Thymus (tissue), 11 donors: ENCODE results near the gene ANXA1. TPM values are rescaled to one million over a fixed set of nuclear protein-coding genes. Genes with fewer than 3 reads are reported as not detected.

Source experiments
- DNase-seq, 9 donors: peaks; one replicate each; pipeline ENCODE4 v3.0.0-alpha.2; 2013; ENCODE audit warnings: low spot score in 9 of 9, low read depth in 6 of 9, missing footprints in 1 of 9
- H3K27ac ChIP-seq, 2 donors: one replicate each; pipeline ENCODE4 v1.5.1; 2013; ENCODE audit warnings: control low read depth in 1 of 2, low read depth in 1 of 2, low read length in 1 of 2, mild to moderate bottlenecking in 1 of 2, moderate library complexity in 1 of 2
- H3K27me3 ChIP-seq, 2 donors: one replicate each; pipeline ENCODE4 v1.5.1; 2013; ENCODE audit warnings: low read length in 1 of 2; ENCODE audit not compliant: control insufficient read depth in 2 of 2, insufficient read depth in 1 of 2
- H3K36me3 ChIP-seq, 2 donors: one replicate each; pipeline ENCODE4 v1.5.1; 2013; ENCODE audit warnings: low read length in 1 of 2, mild to moderate bottlenecking in 1 of 2, moderate library complexity in 1 of 2; ENCODE audit not compliant: control insufficient read depth in 2 of 2, insufficient read depth in 2 of 2
- H3K4me1 ChIP-seq, 2 donors: one replicate each; pipeline ENCODE4 v1.5.1; 2013; ENCODE audit warnings: low read length in 2 of 2; ENCODE audit not compliant: control insufficient read depth in 2 of 2, insufficient read depth in 2 of 2
- H3K4me3 ChIP-seq, 2 donors: one replicate each; pipeline ENCODE4 v1.5.1; 2013; ENCODE audit warnings: low read length in 2 of 2, control low read depth in 1 of 2, mild to moderate bottlenecking in 1 of 2
- H3K9me3 ChIP-seq, 2 donors: one replicate each; pipeline ENCODE4 v1.5.1; 2013; ENCODE audit warnings: low read length in 1 of 2, mild to moderate bottlenecking in 1 of 2; ENCODE audit not compliant: control insufficient read depth in 2 of 2, insufficient read depth in 1 of 2
- WGBS: extraction: QIAGEN DNeasy Blood & Tissue Kit; methylation state at CpG from one replicate; pipeline ENCODE4 v1.1.7; 2013; 5-methylcytosine and 5-hydroxymethylcytosine counted together
- polyA plus RNA-seq: library from polyadenylated mRNA; stranded (reverse); fragments of 200-250 nt; gene quantifications from one replicate; pipeline ENCODE4 v1.2.3, GENCODE V29; 2013
- total RNA-seq: library from RNA; stranded (reverse); fragments of 120-200 nt; gene quantifications from one replicate; pipeline ENCODE4 v1.2.4, GENCODE V29; 2013
- donor health status: healthy.

Gene ANXA1
- total and polyA plus RNA-seq, 2 donors: 111 to 316 TPM

- 78% methylated on average over 3 of the region's 3 CpGs for WGBS
- DNase-seq: peak in 1 of 9 donors; percentile 42
- H3K4me3 ChIP-seq: peak overlapping the region in 1 of 2 donors; percentile 50
- no peaks in the 10 kb centered on the region for H3K36me3 ChIP-seq
- H3K9me3 ChIP-seq: no peaks in the 10 kb centered on the region
- no peaks in the 10 kb centered on the region for H3K27me3 ChIP-seq
- peaks cover 0 to 3% of the 10 kb centered on the region in 2 donors for H3K4me1 ChIP-seq
- H3K27ac ChIP-seq: peak overlapping the region in 1 of 2 donors; percentile 87
Observed at GRCh38 chr9:73133022-73133651, 18.5 kb upstream of the ANXA1 start.

GRCh38 chr9:73133921-73134407 lies 17.7 kb upstream of the ANXA1 start:
- DNase-seq: no peak
- H3K27ac ChIP-seq: no peak overlapping the region

GRCh38 chr9:73135394-73135793 lies 16.3 kb upstream of the ANXA1 start:
- no peaks in the 10 kb centered on the region for H3K27me3 ChIP-seq
- H3K27ac ChIP-seq: no peak overlapping the region
- DNase-seq: no peak
- no peaks in the 10 kb centered on the region for H3K9me3 ChIP-seq
- no peak overlapping the region for H3K4me3 ChIP-seq
- no peaks in the 10 kb centered on the region for H3K36me3 ChIP-seq
- H3K4me1 ChIP-seq: peaks cover 0 to 3% of the 10 kb centered on the region in 2 donors

More at GRCh38 chr9:73133921-73134407, 17.7 kb upstream of the ANXA1 start:
- Histone ChIP-seq H3K36me3 (no peaks in the 10 kb centered on the region), H3K9me3 (no peaks in the 10 kb centered on the region), H3K4me3 (no peak overlapping the region), H3K4me1 (peaks cover 0 to 3% of the 10 kb centered on the region in 2 donors), H3K27me3 (no peaks in the 10 kb centered on the region)
- 91% methylated on average over 2 of the region's 2 CpGs for WGBS

- Histone ChIP-seq H3K27me3 (no peaks in the 10 kb centered on the region), H3K27ac (no peak overlapping the region), H3K4me1 (peaks cover 0 to 3% of the 10 kb centered on the region in 2 donors), H3K4me3 (no peak overlapping the region), H3K9me3 (no peaks in the 10 kb centered on the region), H3K36me3 (no peaks in the 10 kb centered on the region)
- WGBS: 92% methylated on average over 4 of the region's 4 CpGs
- DNase-seq: no peak
Observed at GRCh38 chr9:73137286-73137899, 14.3 kb upstream of the ANXA1 start.

- no peak overlapping the region for H3K27ac ChIP-seq
- no peaks in the 10 kb centered on the region for H3K27me3 ChIP-seq
- peaks cover 0 to 3% of the 10 kb centered on the region in 2 donors for H3K4me1 ChIP-seq
- H3K4me3 ChIP-seq: no peak overlapping the region
- H3K36me3 ChIP-seq: no peaks in the 10 kb centered on the region
- H3K9me3 ChIP-seq: no peaks in the 10 kb centered on the region
- 97% methylated on average over 2 of the region's 2 CpGs for WGBS
- no peak for DNase-seq
Observed at GRCh38 chr9:73137914-73138313, 13.8 kb upstream of the ANXA1 start.

- Histone ChIP-seq H3K27ac (no peak overlapping the region), H3K36me3 (no peaks in the 10 kb centered on the region), H3K9me3 (no peaks in the 10 kb centered on the region), H3K4me1 (peaks cover 0 to 1% of the 10 kb centered on the region in 2 donors), H3K27me3 (no peaks in the 10 kb centered on the region), H3K4me3 (no peak overlapping the region)
- WGBS: 94% methylated on average over 2 of the region's 2 CpGs
- no peak for DNase-seq
Observed at GRCh38 chr9:73138516-73138915, 13.1 kb upstream of the ANXA1 start.

- Histone ChIP-seq H3K27ac (no peak overlapping the region), H3K4me1 (no peaks in the 10 kb centered on the region), H3K9me3 (no peaks in the 10 kb centered on the region), H3K4me3 (no peak overlapping the region), H3K36me3 (no peaks in the 10 kb centered on the region), H3K27me3 (no peaks in the 10 kb centered on the region)
- no peak for DNase-seq
- 95% methylated on average over 1 of the region's 1 CpG for WGBS
Observed at GRCh38 chr9:73141282-73141681, 10.4 kb upstream of the ANXA1 start.

- no peak for DNase-seq
- Histone ChIP-seq H3K27ac (no peak overlapping the region), H3K9me3 (no peaks in the 10 kb centered on the region), H3K27me3 (no peaks in the 10 kb centered on the region), H3K4me3 (no peak overlapping the region), H3K4me1 (no peaks in the 10 kb centered on the region), H3K36me3 (no peaks in the 10 kb centered on the region)
- WGBS: 53% methylated on average over 2 of the region's 2 CpGs
Observed at GRCh38 chr9:73143711-73144328, 7.8 kb upstream of the ANXA1 start.

GRCh38 chr9:73146111-73146815 lies 5.4 kb upstream of the ANXA1 start:
- Histone ChIP-seq H3K9me3 (no peaks in the 10 kb centered on the region), H3K4me3 (no peak overlapping the region), H3K36me3 (no peaks in the 10 kb centered on the region), H3K4me1 (peaks cover 0 to 2% of the 10 kb centered on the region in 2 donors), H3K27ac (no peak overlapping the region), H3K27me3 (no peaks in the 10 kb centered on the region)
- DNase-seq: no peak
- 96% methylated on average over 2 of the region's 2 CpGs for WGBS
